Stimulated activated CD4-positive, alpha-beta T cell treated with anti-CD3 and anti-CD28 coated beads, Interleukin-4, amount 100 ng/mL, for 4 hours (primary cell): Measurements from ENCODE around the gene ADGRG1.

Experiments
- DNase-seq, 2 experiments: peaks; one replicate each; pipeline ENCODE4 v3.0.0-alpha.2; 2020

The ADGRG1 gene

GRCh38 chr16:57687363-57687929 is 59.0 kb downstream of the ADGRG1 start:
- DNase-seq, result no peak

GRCh38 chr16:57688487-57688986 is 60.1 kb downstream of the ADGRG1 start:
- no peak for DNase-seq

- DNase-seq, result no peak
Measured at GRCh38 chr16:57688987-57689761, 60.7 kb downstream of the ADGRG1 start.

- peak in 1 of 2 experiments; percentile 20 for DNase-seq
Measured at GRCh38 chr16:57689762-57690558, 61.5 kb downstream of the ADGRG1 start.

- no peak for DNase-seq
Measured at GRCh38 chr16:57690782-57691471, 62.5 kb downstream of the ADGRG1 start.

- DNase-seq, result no peak
Measured at GRCh38 chr16:57692636-57693035, 64.2 kb downstream of the ADGRG1 start.

- no peak for DNase-seq
Measured at GRCh38 chr16:57693550-57693949, 65.1 kb downstream of the ADGRG1 start.

- DNase-seq, result no peak
Measured at GRCh38 chr16:57694231-57694724, 65.8 kb downstream of the ADGRG1 start.

GRCh38 chr16:57694725-57695679 is 66.6 kb downstream of the ADGRG1 start, which contains the start of gene DRC7:
DRC7 (plus strand) TSS chr16:57694806; CDS start chr16:57697950, 3,144 bp downstream.
- DNase-seq, result peak in 1 of 2 experiments; percentile 8

- no peak for DNase-seq
Measured at GRCh38 chr16:57695680-57696069, 67.2 kb downstream of the ADGRG1 start.

- DNase-seq, result no peak
Measured at GRCh38 chr16:57696240-57696639, 67.8 kb downstream of the ADGRG1 start.

- DNase-seq, result no peak
Measured at GRCh38 chr16:57697896-57698537, 69.6 kb downstream of the ADGRG1 start.

- DNase-seq, result no peak
Measured at GRCh38 chr16:57698812-57699405, 70.5 kb downstream of the ADGRG1 start.

GRCh38 chr16:57699481-57699880 is 71.1 kb downstream of the ADGRG1 start:
- DNase-seq, result no peak

GRCh38 chr16:57699899-57700298 is 71.5 kb downstream of the ADGRG1 start:
- no peak for DNase-seq

- no peak for DNase-seq
Measured at GRCh38 chr16:57700781-57701551, 72.5 kb downstream of the ADGRG1 start.

- no peak for DNase-seq
Measured at GRCh38 chr16:57701759-57702371, 73.4 kb downstream of the ADGRG1 start.

GRCh38 chr16:57703416-57704010 is 75.1 kb downstream of the ADGRG1 start:
- no peak for DNase-seq
